Effector CD4-positive, alpha-beta T cell (primary cell): ENCODE results near the gene HNRNPA2B1.
"Not testable (repeated sequence)": the region's sequence is repeated elsewhere in the genome, so short reads cannot be mapped to it uniquely, and the experiment has no call there.

ENCODE experiments used
- DNase-seq: peaks from one replicate; pipeline ENCODE4 v3.0.0-alpha.2; 2020

HNRNPA2B1 gene

GRCh38 chr7:26198133-26198780 is 2.3 kb downstream of the HNRNPA2B1 start:
- DNase-seq = no peak

DNA sequence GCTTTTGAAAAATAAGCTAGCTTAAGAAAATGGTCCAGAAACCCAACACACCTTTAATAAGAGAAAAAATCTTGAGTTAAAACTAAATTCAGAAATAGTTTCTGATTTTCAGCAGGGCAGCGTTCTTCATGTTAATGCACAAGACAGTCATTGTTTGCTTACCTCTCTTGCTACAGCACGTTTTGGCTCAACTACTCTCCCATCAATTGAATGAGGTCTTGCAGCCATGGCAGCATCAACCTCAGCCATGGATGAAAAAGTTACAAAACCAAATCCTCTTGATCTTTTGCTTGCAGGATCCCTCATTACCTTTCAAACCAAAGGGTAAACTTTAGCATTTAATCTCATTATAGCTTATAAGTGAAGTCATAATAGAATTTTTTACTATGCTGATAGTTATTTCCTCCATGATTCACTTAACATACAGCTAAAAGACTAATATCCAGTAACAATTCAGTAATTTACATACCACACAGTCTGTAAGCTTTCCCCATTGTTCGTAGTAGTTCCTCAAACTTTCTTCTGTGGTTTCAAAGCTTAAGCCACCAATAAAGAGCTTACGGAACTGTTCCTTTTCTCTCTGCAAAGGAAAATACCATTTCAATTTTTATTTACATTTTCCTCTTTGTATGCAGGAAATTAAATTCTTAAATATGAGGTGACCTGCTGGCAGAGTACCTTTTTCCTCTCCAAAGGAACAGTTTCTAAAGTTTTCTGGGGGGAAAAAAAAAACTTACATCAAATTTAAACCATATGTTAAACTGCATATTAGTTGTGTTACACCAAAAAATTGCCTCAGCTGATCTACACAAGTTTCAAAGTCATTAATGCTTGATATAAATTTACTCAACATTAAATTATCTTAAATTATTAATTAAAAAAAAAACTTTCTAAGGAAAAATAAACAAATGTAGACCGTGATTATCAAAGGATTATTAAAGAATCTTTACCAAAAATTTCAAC is 3.1 kb downstream of the HNRNPA2B1 start:
- no peak for DNase-seq

DNA sequence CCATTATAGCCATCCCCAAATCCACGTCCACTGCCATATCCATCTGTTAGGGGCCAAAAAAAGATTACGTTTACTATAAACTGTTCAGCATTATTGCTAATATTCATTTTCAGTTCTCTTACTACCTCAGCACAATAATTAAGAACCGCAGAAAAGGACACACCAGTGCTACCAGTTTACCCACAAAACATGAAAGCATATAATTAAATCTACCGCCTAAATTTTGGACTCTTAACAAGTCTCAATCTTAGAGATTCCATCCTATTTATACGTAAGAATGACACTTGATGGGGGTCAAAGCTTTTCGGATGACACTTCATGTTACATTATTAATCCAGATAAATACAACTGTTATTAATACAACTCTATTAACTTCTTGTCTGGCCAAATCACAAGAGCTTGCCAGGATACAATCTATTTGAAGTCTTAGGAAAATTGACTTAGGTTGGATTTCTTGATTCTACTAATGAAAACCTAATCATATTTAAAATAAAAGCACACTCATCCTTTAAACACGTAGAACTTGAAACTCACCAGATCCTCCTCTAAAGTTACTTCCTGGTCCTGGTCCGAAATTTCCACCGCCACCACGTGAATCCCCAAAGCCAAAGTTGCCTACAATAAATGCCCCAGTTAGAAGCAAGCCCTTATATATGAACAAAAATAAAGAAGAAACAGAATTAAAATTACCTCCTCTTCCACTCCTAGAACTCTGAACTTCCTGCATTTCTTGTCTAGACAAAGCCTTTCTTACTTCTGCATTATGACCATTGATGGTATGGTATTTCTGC is 4.5 kb downstream of the HNRNPA2B1 start:
- no peak for DNase-seq

- no peak for DNase-seq
These were observed 5.4 kb downstream of the HNRNPA2B1 start for GRCh38 chr7:26195182-26195581.

DNA sequence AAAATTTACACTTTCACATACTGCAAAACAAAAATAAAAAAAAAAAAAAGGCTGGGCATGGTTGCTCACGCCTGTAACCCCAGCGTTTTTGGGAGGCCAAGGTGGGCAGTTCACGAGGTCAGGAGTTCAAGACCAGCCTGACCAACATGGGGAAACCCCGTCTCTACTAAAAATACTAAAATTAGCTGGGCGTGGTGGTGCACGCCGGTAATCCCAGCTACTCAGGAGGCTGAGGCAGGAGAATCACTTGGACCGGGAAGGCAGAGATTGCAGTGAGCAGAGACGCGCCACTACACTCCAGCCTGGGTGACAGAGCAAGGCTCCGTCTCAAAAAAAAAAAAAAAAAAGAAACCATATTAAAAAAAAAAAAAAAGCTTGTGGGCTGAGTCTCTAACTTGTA is 5.8 kb downstream of the HNRNPA2B1 start:
- DNase-seq = not testable (repeated sequence)

DNA sequence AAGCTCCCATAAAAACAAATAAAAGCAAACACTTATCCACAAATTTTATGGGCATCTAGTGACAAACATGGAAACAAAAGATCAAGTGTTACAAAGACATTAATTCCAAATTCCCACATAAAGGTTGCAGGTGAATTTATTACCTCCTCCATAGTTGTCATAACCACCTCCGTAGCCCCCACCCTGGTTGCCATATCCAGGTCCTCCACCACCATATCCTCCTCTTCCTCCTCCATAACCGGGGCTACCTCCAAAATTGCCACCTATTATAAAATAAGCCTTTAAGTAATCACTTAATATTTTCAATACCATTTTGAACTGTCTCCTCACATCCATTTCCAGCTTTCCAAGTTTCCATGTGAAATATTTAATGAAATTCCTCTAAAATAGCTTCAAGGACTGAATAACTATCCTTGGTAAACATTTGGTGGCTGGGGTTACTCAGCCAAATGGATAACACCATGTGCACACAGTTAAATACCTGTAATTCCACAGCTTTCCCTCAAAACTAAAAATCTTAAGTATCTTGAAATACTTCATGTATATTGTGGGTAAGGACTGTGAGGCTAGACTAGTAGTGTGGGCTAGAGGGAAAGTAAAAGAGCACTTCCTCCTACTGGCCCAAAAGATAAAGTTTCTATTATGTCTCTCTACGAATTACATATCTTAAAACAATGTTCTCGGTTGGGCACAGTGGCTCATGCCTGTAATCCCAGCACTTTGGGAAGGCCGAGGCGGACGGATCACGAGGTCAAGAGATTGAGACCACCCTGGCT is 6.9 kb downstream of the HNRNPA2B1 start:
- DNase-seq = no peak

GRCh38 chr7:26192485-26193087 is 8.0 kb downstream of the HNRNPA2B1 start:
- DNase-seq = no peak

DNA sequence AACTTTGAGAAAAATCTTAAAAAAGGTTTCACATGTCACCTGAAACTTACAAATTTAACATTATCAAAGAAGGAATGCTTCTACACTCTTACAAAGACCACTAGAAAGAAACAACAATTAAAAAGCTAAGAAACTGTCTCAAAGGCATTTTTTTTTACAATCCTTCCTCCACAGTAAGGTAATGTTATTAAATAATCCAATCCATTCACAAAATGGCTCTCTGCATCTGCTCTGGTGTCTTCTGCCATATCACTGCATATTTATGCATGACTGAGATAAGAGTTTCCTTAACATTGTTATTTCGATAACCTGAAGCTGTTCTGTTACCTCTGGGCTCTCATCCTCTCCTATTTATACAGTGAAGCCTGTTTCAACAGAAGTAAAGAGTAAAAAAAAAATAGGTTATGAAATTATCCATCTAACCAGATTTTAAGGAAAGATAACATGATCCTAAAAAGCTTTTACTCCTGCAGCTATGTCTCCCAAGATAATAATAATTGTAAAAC is 8.5 kb downstream of the HNRNPA2B1 start:
- no peak for DNase-seq

- DNase-seq = no peak
These were observed 9.1 kb downstream of the HNRNPA2B1 start for GRCh38 chr7:26191233-26191973.

GRCh38 chr7:26190417-26190869 is 10.1 kb downstream of the HNRNPA2B1 start:
- DNase-seq = no peak

GRCh38 chr7:26189697-26190096 is 10.8 kb downstream of the HNRNPA2B1 start:
- DNase-seq = no peak

- no peak for DNase-seq
These were observed 11.5 kb downstream of the HNRNPA2B1 start for GRCh38 chr7:26188957-26189541.

- no peak for DNase-seq
These were observed 12.2 kb downstream of the HNRNPA2B1 start for GRCh38 chr7:26188206-26188956.

DNA sequence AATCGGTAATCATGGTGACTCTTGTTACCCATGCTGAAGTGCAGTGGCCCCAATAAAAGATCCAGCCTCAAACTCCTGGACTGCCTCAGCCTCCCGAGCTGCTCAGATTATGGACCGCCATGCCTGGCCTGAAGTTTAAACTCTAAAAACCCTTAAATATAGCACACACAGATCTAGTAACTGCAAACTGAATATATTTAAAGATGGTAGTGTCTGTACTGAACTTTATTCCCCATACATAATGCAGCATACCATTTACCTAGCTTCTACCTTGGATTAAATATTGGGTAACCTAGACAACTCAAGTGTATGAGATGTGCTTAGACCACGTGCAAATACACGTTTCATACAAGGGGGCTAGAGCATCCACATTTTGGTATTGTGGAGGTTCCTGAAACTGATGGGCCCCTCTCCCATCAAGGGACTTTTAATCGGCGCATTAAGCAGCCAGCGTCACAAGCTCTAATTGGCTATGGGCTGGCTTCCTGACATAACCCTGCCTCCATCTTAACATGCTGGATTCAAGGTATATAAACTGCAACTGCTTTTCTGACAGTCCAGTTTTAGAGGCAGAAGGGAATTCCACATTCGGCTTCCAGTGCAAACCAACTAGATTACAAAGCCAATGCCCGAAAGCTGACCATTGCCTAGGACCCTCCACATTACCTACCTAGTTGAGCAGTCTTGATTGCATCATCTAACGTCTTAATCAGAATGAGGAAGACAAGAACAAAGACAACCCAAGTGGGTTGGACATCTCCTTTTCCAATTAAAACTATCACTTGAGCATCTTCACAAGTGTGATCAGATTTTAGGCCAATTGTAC is 13.0 kb downstream of the HNRNPA2B1 start:
- no peak for DNase-seq

DNA sequence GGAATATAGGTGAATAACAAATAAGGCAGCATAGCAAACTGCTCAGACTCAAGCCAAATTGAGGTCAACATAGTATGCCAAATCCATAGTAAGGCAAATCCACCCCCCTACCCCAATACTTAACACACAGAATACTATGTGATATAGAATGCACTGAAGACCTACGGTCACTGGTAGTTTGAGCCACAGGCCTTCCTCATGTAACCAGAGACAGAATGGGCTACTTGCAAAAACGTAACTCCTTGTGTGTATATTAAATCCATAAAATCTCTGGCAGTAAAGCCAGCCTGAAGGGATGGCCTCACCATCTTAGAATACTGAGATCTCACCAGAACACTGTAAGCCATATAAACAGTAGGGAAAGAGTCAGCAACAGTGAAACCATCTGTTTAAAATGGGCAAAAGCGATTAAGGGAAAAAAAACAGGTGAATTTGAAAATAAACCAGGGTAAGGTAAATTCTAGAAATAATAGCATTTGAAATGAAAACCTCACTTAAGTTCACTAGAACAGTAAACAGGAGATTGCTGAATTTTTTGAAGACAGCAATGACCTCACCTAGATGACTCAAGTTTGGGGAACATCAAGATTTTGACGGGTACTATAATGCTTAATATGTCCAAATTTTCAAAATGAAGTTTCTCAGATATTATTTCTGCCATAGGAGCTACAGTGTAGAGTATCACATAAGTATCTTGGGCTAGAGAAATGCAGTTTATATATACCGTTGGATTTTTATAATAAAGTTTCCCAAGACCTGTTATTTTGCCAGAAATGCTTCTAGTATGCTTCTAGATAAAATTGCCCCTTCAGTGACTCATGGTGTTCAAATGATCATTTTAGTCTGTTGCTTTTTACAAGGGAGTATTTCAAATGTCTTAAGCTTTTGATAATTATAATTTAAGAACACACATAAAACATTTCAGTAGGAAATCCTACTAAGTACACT is 13.9 kb downstream of the HNRNPA2B1 start:
- DNase-seq = no peak

- no peak for DNase-seq
These were observed 14.7 kb downstream of the HNRNPA2B1 start for GRCh38 chr7:26185844-26186180.

- DNase-seq = no peak
These were observed 15.3 kb downstream of the HNRNPA2B1 start for GRCh38 chr7:26185131-26185843.
